Endothelial cell of umbilical vein (primary cell): Measurements from ENCODE around the gene MACROD2. TPM values are rescaled to one million over a fixed set of nuclear protein-coding genes. Genes with fewer than 3 reads are reported as not detected.

Source experiments
- BruUV-seq: library from RNA; stranded (reverse); fragments of 400-500 nt; replicated peaks from 2 replicates; lab custom pipeline; 2021; lab: Mats Ljungman, UMichigan
- CTCF ChIA-PET: fragments of 300-600, 350-600 bp; sonication (Branson Sonifier 250); formaldehyde crosslinking; loops from one replicate; lab custom pipeline; 2021; ENCODE audit warnings: antibody characterized with exemption, inconsistent platforms; lab: Charles Lee
- POLR2A ChIA-PET: fragments of 300-600, 350-600 bp; sonication (Branson Sonifier 250); formaldehyde crosslinking; loops from one replicate; lab custom pipeline; 2021; ENCODE audit warnings: antibody characterized with exemption, inconsistent platforms; lab: Charles Lee
- DNase-seq: peaks from one replicate; pipeline ENCODE4 v3.0.0-alpha.2; 2011; ENCODE audit warnings: low read depth, low spot score
- FAIRE-seq: peaks from 2 replicates; lab custom pipeline; 2011; peaks lifted over from hg19 to GRCh38; lab: Jason Lieb, UNC
- H2AFZ ChIP-seq: 2 replicates; pipeline ENCODE4 v1.6.0; 2012; ENCODE audit warnings: low read depth, low read length, control low read depth, inconsistent platforms
- H3K27ac ChIP-seq: 2 replicates; pipeline ENCODE4 v1.5.1; 2011; ENCODE audit warnings: low read depth, mild to moderate bottlenecking, control low read depth, low read length, moderate library complexity; ENCODE audit not compliant: insufficient read depth
- H3K27me3 ChIP-seq, 2 experiments: 2 replicates each; pipeline versions ENCODE4 v1.6.0 to v1.6.1; 2011; ENCODE audit warnings: low read length in 2 of 2, mixed read lengths in 1 of 2; ENCODE audit not compliant: control insufficient read depth in 2 of 2, insufficient read depth in 2 of 2
- H3K36me3 ChIP-seq, 2 experiments: 2 replicates in 1 of 2; 3 replicates in 1 of 2; pipeline ENCODE4 v1.5.1; 2011; ENCODE audit warnings: low read length in 2 of 2, mild to moderate bottlenecking in 1 of 2, moderate library complexity in 1 of 2; ENCODE audit not compliant: control insufficient read depth in 2 of 2, insufficient read depth in 2 of 2; ENCODE audit errors: extremely low read depth in 1 of 2
- H3K4me1 ChIP-seq: 3 replicates; pipeline ENCODE4 v1.5.1; 2011; ENCODE audit warnings: mild to moderate bottlenecking, low read length; ENCODE audit not compliant: control insufficient read depth, insufficient read depth; ENCODE audit errors: extremely low read depth
- H3K4me2 ChIP-seq: 2 replicates; pipeline ENCODE4 v1.6.1; 2011; ENCODE audit warnings: low read length, control low read depth, mixed read lengths; ENCODE audit not compliant: insufficient read depth
- H3K4me3 ChIP-seq, 3 experiments: fragments of 200-600 bp in 1 of 3; sonication (generic), shearing (Covaris generic) in 1 of 3; replicated peaks in 1 of 3; 2 replicates each; pipeline ENCODE4 v1.5.1; 2011 to 2016; ENCODE audit warnings: control low read depth in 3 of 3, low read length in 3 of 3, mild to moderate bottlenecking in 2 of 3, inconsistent platforms in 1 of 3, low read depth in 1 of 3, moderate library complexity in 1 of 3; ENCODE audit not compliant: insufficient read depth in 1 of 3
- H3K79me2 ChIP-seq: 2 replicates; pipeline ENCODE4 v1.6.0; 2012; ENCODE audit warnings: low read length, inconsistent platforms; ENCODE audit not compliant: control insufficient read depth, insufficient read depth
- H3K9ac ChIP-seq: replicated peaks from 2 replicates; pipeline ENCODE3; 2011; ENCODE audit warnings: low read length, control low read depth; ENCODE audit not compliant: insufficient read depth; ENCODE audit errors: extremely low read depth
- H3K9me1 ChIP-seq: replicated peaks from 3 replicates; pipeline ENCODE4 v1.6.0; 2011; ENCODE audit warnings: mild to moderate bottlenecking, low read length; ENCODE audit not compliant: control insufficient read depth, insufficient read depth; ENCODE audit errors: extremely low read depth
- H3K9me3 ChIP-seq: replicated peaks from 2 replicates; pipeline ENCODE4 v1.5.1; 2012; ENCODE audit warnings: low read length, inconsistent platforms; ENCODE audit not compliant: control insufficient read depth, insufficient read depth
- H4K20me1 ChIP-seq: replicated peaks from 2 replicates; pipeline ENCODE3; 2011; ENCODE audit warnings: mild to moderate bottlenecking, low read length; ENCODE audit not compliant: control insufficient read depth, insufficient read depth; ENCODE audit errors: extremely low read depth
- CTCF ChIP-seq, 2 donors: IDR thresholded peaks; 1 replicate in 1 of 2; 2 replicates in 1 of 2; pipeline ENCODE4 v1.5.1; 2011; ENCODE audit warnings: low read length in 2 of 2, mild to moderate bottlenecking in 2 of 2, moderate library complexity in 2 of 2, control low read depth in 1 of 2, inconsistent platforms in 1 of 2, low read depth in 1 of 2; ENCODE audit not compliant: insufficient read depth in 1 of 2; ENCODE audit errors: extremely low read depth in 1 of 2
- EZH2 ChIP-seq: IDR thresholded peaks from 2 replicates; pipeline ENCODE4 v1.6.1; 2012; ENCODE audit warnings: borderline replicate concordance, low read depth, mild to moderate bottlenecking, moderate library complexity, low read length, inconsistent platforms; ENCODE audit not compliant: severe bottlenecking
- FOS ChIP-seq: IDR thresholded peaks from 2 replicates; pipeline ENCODE4 v1.6.1; 2011; ENCODE audit warnings: mild to moderate bottlenecking, low read length, moderate library complexity, borderline replicate concordance; ENCODE audit not compliant: insufficient read depth
- GATA2 ChIP-seq: IDR thresholded peaks from 2 replicates; pipeline ENCODE4 v1.7.0; 2011; ENCODE audit warnings: low read depth, mild to moderate bottlenecking, moderate library complexity, mixed read lengths, low read length; ENCODE audit not compliant: insufficient read length, insufficient read depth
- JUN ChIP-seq: IDR thresholded peaks from 2 replicates; pipeline ENCODE4 v1.6.1; 2011; ENCODE audit warnings: borderline replicate concordance, low read depth; ENCODE audit not compliant: insufficient read length, insufficient read depth
- MYC ChIP-seq: IDR thresholded peaks from one replicate; pipeline ENCODE4 v1.6.1; 2011; ENCODE audit warnings: mild to moderate bottlenecking, low read depth, low read length
- POLR2A ChIP-seq: IDR thresholded peaks from 2 replicates; pipeline ENCODE4 v1.6.1; 2012; ENCODE audit warnings: low read depth, mild to moderate bottlenecking, control low read depth, low read length
- POLR2AphosphoS5 ChIP-seq: IDR thresholded peaks from 2 replicates; pipeline ENCODE4 v1.6.1; 2012; ENCODE audit warnings: low read depth, mild to moderate bottlenecking, control low read depth, low read length, moderate library complexity; ENCODE audit not compliant: insufficient read depth
- dilution Hi-C: fragments of 300-500 bp; cut with MboI; formaldehyde crosslinking; loops from one replicate; pipeline ENCODE4 v1.15.0; 2019; ENCODE audit warnings: low sequenced_read_pairs; ENCODE audit not compliant: extremely low pct_ligation_motif_present
- intact Hi-C: fragments of 100-400 bp; cut with micrococcal nuclease; formaldehyde crosslinking; loops from one replicate; pipeline ENCODE4 v1.10.0; 2022
- polyA plus RNA-seq, 4 experiments: library from polyadenylated mRNA; depleted of rRNA in 3 of 4; stranded (reverse) in 3 of 4; unstranded in 1 of 4; fragments of >200 nt; gene quantifications; 2 replicates each; pipeline versions ENCODE4 v1.2.1 to v1.2.3, GENCODE V29; 2011 to 2012; ENCODE audit warnings: missing spikeins in 1 of 4
- total RNA-seq: library from RNA; stranded (reverse); gene quantifications from 2 replicates; pipeline ENCODE4 v1.2.3, GENCODE V29; 2021

MACROD2 gene
- total and polyA plus RNA-seq, 2 donors (not counting 3 experiments of a cell fraction or from before 2014, with no cell fraction given), result 0.11 to 0.73 TPM

GRCh38 chr20:14288341-14289330, 293.3 kb downstream of the MACROD2 start:
- CTCF ChIA-PET, result no interaction called here
- no peak overlapping the region for H3K27ac ChIP-seq
- no TSS peak for BruUV-seq

More at GRCh38 chr20:14288341-14289330, 293.3 kb downstream of the MACROD2 start:
- Histone ChIP-seq H3K4me3 (no peak overlapping the region), H3K9ac (no peak overlapping the region), H3K79me2 (no peaks in the 10 kb centered on the region), H4K20me1 (no peaks in the 10 kb centered on the region), H3K9me1 (no peaks in the 10 kb centered on the region), H3K27me3 (peaks cover 0 to 2% of the 10 kb centered on the region in 2 experiments), H3K4me2 (no peak overlapping the region), H3K9me3 (no peaks in the 10 kb centered on the region), H3K36me3 (no peaks in the 10 kb centered on the region), H2AFZ (no peak overlapping the region), H3K4me1 (no peaks in the 10 kb centered on the region)
- dilution Hi-C loops (no loop called here), intact Hi-C loops (no loop called here)
- TF ChIP-seq GATA2 (no peak), POLR2A (no peak), FOS (no peak), POLR2AphosphoS5 (no peak), MYC (no peak), EZH2 (no peak), JUN (no peak), CTCF (IDR thresholded peaks at IDR 0.05; ENCODE audit: extremely low read depth in 1 of 2, insufficient read depth in 1 of 2, low read depth in 1 of 2, low read length in 2 of 2) (no peak)
- POLR2A ChIA-PET, result no interaction called here
- FAIRE-seq (no peak), DNase-seq (no peak)
